B cell (primary cell): ENCODE data around the gene ARRDC3. TPM values are rescaled to one million over a fixed set of nuclear protein-coding genes. Genes with fewer than 3 reads are reported as not detected.

Experiments
- ATAC-seq: fragments of 200-7000 bp; cut with Tn5 transposase; one replicate; pipeline ENCODE4 v1.10.0; 2021; ENCODE audit warnings: low read depth, mild to moderate bottlenecking, moderate number of reproducible peaks, moderate library complexity
- CTCF ChIA-PET: fragments of 350-600 bp; sonication (Branson Sonifier 250); formaldehyde crosslinking; loops from one replicate; lab custom pipeline; 2021; ENCODE audit warnings: antibody characterized with exemption, inconsistent platforms; lab: Charles Lee
- POLR2A ChIA-PET: fragments of 350-600 bp; sonication (Branson Sonifier 250); formaldehyde crosslinking; loops from one replicate; lab custom pipeline; 2021; ENCODE audit warnings: antibody characterized with exemption; lab: Charles Lee
- DNase-seq: peaks from one replicate; pipeline ENCODE4 v3.0.0; 2013
- H2AFZ ChIP-seq: 2 replicates; pipeline ENCODE4 v1.6.1; 2012; ENCODE audit warnings: mild to moderate bottlenecking, low read depth, low read length; ENCODE audit not compliant: insufficient read depth, poor library complexity, severe bottlenecking
- H3K27ac ChIP-seq, 2 donors: 1 replicate in 1 of 2; 2 replicates in 1 of 2; pipeline ENCODE4 v1.5.1; 2012 to 2013; ENCODE audit warnings: low read length in 2 of 2, mild to moderate bottlenecking in 2 of 2, moderate library complexity in 1 of 2
- H3K27me3 ChIP-seq, 4 experiments: fragments of 200-600 bp in 1 of 4; sonication (generic) in 1 of 4; replicated peaks in 1 of 4; 1 replicate in 2 of 4; 2 replicates in 2 of 4; pipeline versions ENCODE4 v1.6.1 to v1.7.0; 2013 to 2016; ENCODE audit warnings: low read length in 3 of 4, mild to moderate bottlenecking in 2 of 4, mixed read lengths in 1 of 4, moderate library complexity in 1 of 4; ENCODE audit not compliant: insufficient read depth in 4 of 4, control insufficient read depth in 3 of 4; ENCODE audit errors: control extremely low read depth in 1 of 4
- H3K36me3 ChIP-seq, 2 experiments: replicated peaks in 1 of 2; 1 replicate in 1 of 2; 2 replicates in 1 of 2; pipeline versions ENCODE4 v1.6.1 to v1.7.1; 2013; ENCODE audit warnings: low read length in 1 of 2; ENCODE audit not compliant: insufficient read depth in 2 of 2, control insufficient read depth in 1 of 2; ENCODE audit errors: control extremely low read depth in 1 of 2, extremely low read depth in 1 of 2
- H3K4me1 ChIP-seq, 2 donors: fragments of 200-600 bp in 1 of 2; sonication (generic) in 1 of 2; 1 replicate in 1 of 2; 2 replicates in 1 of 2; pipeline versions ENCODE4 v1.5.1 to v1.6.1; 2013 to 2017; ENCODE audit warnings: low read length in 2 of 2; ENCODE audit not compliant: control insufficient read depth in 2 of 2, insufficient read depth in 2 of 2
- H3K4me2 ChIP-seq: replicated peaks from 2 replicates; pipeline ENCODE3; 2012; ENCODE audit warnings: mild to moderate bottlenecking, low read depth, low read length; ENCODE audit not compliant: poor library complexity, severe bottlenecking
- H3K4me3 ChIP-seq, 5 experiments: fragments of 200-600 bp in 1 of 5; sonication (generic) in 1 of 5; 1 replicate in 3 of 5; 2 replicates in 2 of 5; pipeline versions ENCODE4 v1.5.1 to v1.7.0; 2011 to 2016; ENCODE audit warnings: low read length in 4 of 5, mild to moderate bottlenecking in 4 of 5, low read depth in 2 of 5, control low read depth in 1 of 5, moderate library complexity in 1 of 5; ENCODE audit not compliant: insufficient read depth in 1 of 5; ENCODE audit errors: control extremely low read depth in 1 of 5, extremely low read depth in 1 of 5
- H3K79me2 ChIP-seq: fragments of 200-600 bp; sonication (generic); one replicate; pipeline ENCODE4 v1.6.0; 2016; ENCODE audit warnings: low read length; ENCODE audit not compliant: control insufficient read depth, insufficient read depth
- H3K9ac ChIP-seq: fragments of 200-600 bp; sonication (generic); 2 replicates; pipeline ENCODE4 v1.6.1; 2017; ENCODE audit warnings: mild to moderate bottlenecking, low read length, moderate library complexity
- H3K9me3 ChIP-seq, 3 donors: one replicate each; pipeline versions ENCODE4 v1.6.1 to v1.7.1; 2013; ENCODE audit warnings: low read length in 2 of 3; ENCODE audit not compliant: control insufficient read depth in 2 of 3, insufficient read depth in 1 of 3; ENCODE audit errors: control extremely low read depth in 1 of 3
- H4K20me1 ChIP-seq: 2 replicates; pipeline ENCODE4 v1.6.0; 2012; ENCODE audit warnings: mild to moderate bottlenecking, low read length; ENCODE audit not compliant: insufficient read depth, control insufficient read depth, poor library complexity, severe bottlenecking
- H3K27ac Mint-ChIP-seq: one replicate; pipeline ENCODE4 v1.8.0; 2021; ENCODE audit warnings: mixed read lengths
- H3K27me3 Mint-ChIP-seq: one replicate; pipeline ENCODE4 v1.8.0; 2021; ENCODE audit warnings: mixed read lengths
- H3K4me1 Mint-ChIP-seq: one replicate; pipeline ENCODE4 v1.8.0; 2021; ENCODE audit warnings: mixed read lengths
- H3K4me3 Mint-ChIP-seq: one replicate; pipeline ENCODE4 v1.8.0; 2021; ENCODE audit warnings: mixed read lengths
- H3K9me3 Mint-ChIP-seq: one replicate; pipeline ENCODE4 v1.8.0; 2022; ENCODE audit warnings: mixed read lengths; ENCODE audit not compliant: insufficient read depth
- CTCF ChIP-seq: fragments of 200-600 bp; IDR thresholded peaks from one replicate; pipeline ENCODE4 v1.8.0; 2022; ENCODE audit warnings: antibody characterized with exemption, mild to moderate bottlenecking
- EZH2 ChIP-seq: IDR thresholded peaks from 2 replicates; pipeline ENCODE4 v1.6.1; 2012; ENCODE audit warnings: borderline replicate concordance, low read depth, mild to moderate bottlenecking, moderate library complexity, low read length; ENCODE audit not compliant: insufficient read depth, poor library complexity, severe bottlenecking
- whole genome bisulfite sequencing: methylation state at CpG from one replicate; pipeline ENCODE4 v1.1.5; 2013; ENCODE audit warnings: missing lambda C conversion rate; ENCODE audit not compliant: insufficient coverage; 5-methylcytosine and 5-hydroxymethylcytosine counted together
- intact Hi-C: fragments of 100-400 bp; cut with micrococcal nuclease; formaldehyde crosslinking; loops from one replicate; pipeline ENCODE4 v1.10.0; 2022
- polyA plus RNA-seq: library from polyadenylated mRNA; depleted of rRNA; stranded (reverse); fragments of >200 nt; gene quantifications from 2 replicates; pipeline ENCODE4 v1.2.3, GENCODE V29; 2012
- total RNA-seq, 2 donors: library from RNA; stranded (reverse); fragments of 120-200 nt in 1 of 2; gene quantifications; 1 replicate in 1 of 2; 2 replicates in 1 of 2; pipeline versions ENCODE4 v1.2.3 to v1.2.4, GENCODE V29; 2013 to 2022

The ARRDC3 gene
- total and polyA plus RNA-seq, 2 donors (not counting 1 experiment from before 2014, with no cell fraction given): 52.9 to 84.9 TPM

GRCh38 chr5:91418158-91418557 is 35.0 kb upstream of the ARRDC3 start:
- Histone ChIP-seq H3K79me2 (no peaks in the 10 kb centered on the region), H3K4me2 (no peak overlapping the region), H3K27ac (no peak overlapping the region), H3K4me1 (no peaks in the 10 kb centered on the region), H3K9ac (no peak overlapping the region), H2AFZ (no peak overlapping the region), H3K4me3 (no peak overlapping the region), H3K36me3 (no peaks in the 10 kb centered on the region), H3K27me3 (no peaks in the 10 kb centered on the region), H3K9me3 (no peaks in the 10 kb centered on the region), H4K20me1 (no peaks in the 10 kb centered on the region)
- CTCF ChIA-PET: interaction anchor here (0.7 to 7.1 kb wide), 13 partner anchors 13 to 634 kb away, joined by 3 to 201 read pairs (median 5); partner anchors contain the start of gene ARRDC3
- no peaks in the 10 kb centered on the region for H3K4me1 Mint-ChIP-seq
- no peak overlapping the region for H3K4me3 Mint-ChIP-seq
- no peaks in the 10 kb centered on the region for H3K9me3 Mint-ChIP-seq
- TF ChIP-seq EZH2 (no peak), CTCF (no peak)
- intact Hi-C loops: loop anchor here (2.0 kb wide), 1 partner anchor 33 kb away; no protein-coding TSS in a partner anchor
- H3K27ac Mint-ChIP-seq: no peak overlapping the region
- ATAC-seq (no peak), DNase-seq (no peak)
- POLR2A ChIA-PET: no interaction called here
- H3K27me3 Mint-ChIP-seq: no peaks in the 10 kb centered on the region

GRCh38 chr5:91417219-91417618 is 34.1 kb upstream of the ARRDC3 start:
- Histone ChIP-seq H4K20me1 (no peaks in the 10 kb centered on the region), H3K36me3 (no peaks in the 10 kb centered on the region), H3K9ac (no peak overlapping the region), H3K27me3 (no peaks in the 10 kb centered on the region), H3K4me1 (no peaks in the 10 kb centered on the region), H3K4me2 (no peak overlapping the region), H3K27ac (no peak overlapping the region), H3K9me3 (no peaks in the 10 kb centered on the region), H3K79me2 (no peaks in the 10 kb centered on the region), H2AFZ (no peak overlapping the region), H3K4me3 (no peak overlapping the region)
- ATAC-seq: no peak
- TF ChIP-seq CTCF: no peak
- TF ChIP-seq EZH2: no peak
- Mint-ChIP-seq H3K27me3 (no peaks in the 10 kb centered on the region), H3K9me3 (no peaks in the 10 kb centered on the region), H3K4me1 (no peaks in the 10 kb centered on the region), H3K4me3 (no peak overlapping the region), H3K27ac (no peak overlapping the region)
- DNase-seq: no peak
- WGBS: no CpG with 5 or more reads among the region's 3 CpGs
- CTCF ChIA-PET: interaction anchor here (0.7 to 7.1 kb wide), 9 partner anchors 12 to 633 kb away, joined by 3 to 201 read pairs (median 4); partner anchors contain the start of gene ARRDC3
- intact Hi-C loops: no loop called here
- POLR2A ChIA-PET: no interaction called here
